Endothelial cell of umbilical vein (primary cell): Measurements from ENCODE around the gene STAT4. TPM values are rescaled to one million over a fixed set of nuclear protein-coding genes. Genes with fewer than 3 reads are reported as not detected.

Experiments
- BruUV-seq: library from RNA; stranded (reverse); fragments of 400-500 nt; replicated peaks from 2 replicates; lab custom pipeline; 2021; lab: Mats Ljungman, UMichigan
- CTCF ChIA-PET: fragments of 300-600, 350-600 bp; sonication (Branson Sonifier 250); formaldehyde crosslinking; loops from one replicate; lab custom pipeline; 2021; ENCODE audit warnings: antibody characterized with exemption, inconsistent platforms; lab: Charles Lee
- POLR2A ChIA-PET: fragments of 300-600, 350-600 bp; sonication (Branson Sonifier 250); formaldehyde crosslinking; loops from one replicate; lab custom pipeline; 2021; ENCODE audit warnings: antibody characterized with exemption, inconsistent platforms; lab: Charles Lee
- DNase-seq: peaks from one replicate; pipeline ENCODE4 v3.0.0-alpha.2; 2011; ENCODE audit warnings: low read depth, low spot score
- FAIRE-seq: peaks from 2 replicates; lab custom pipeline; 2011; peaks lifted over from hg19 to GRCh38; lab: Jason Lieb, UNC
- H2AFZ ChIP-seq: 2 replicates; pipeline ENCODE4 v1.6.0; 2012; ENCODE audit warnings: low read depth, low read length, control low read depth, inconsistent platforms
- H3K27ac ChIP-seq: 2 replicates; pipeline ENCODE4 v1.5.1; 2011; ENCODE audit warnings: low read depth, mild to moderate bottlenecking, control low read depth, low read length, moderate library complexity; ENCODE audit not compliant: insufficient read depth
- H3K27me3 ChIP-seq, 2 experiments: 2 replicates each; pipeline versions ENCODE4 v1.6.0 to v1.6.1; 2011; ENCODE audit warnings: low read length in 2 of 2, mixed read lengths in 1 of 2; ENCODE audit not compliant: control insufficient read depth in 2 of 2, insufficient read depth in 2 of 2
- H3K36me3 ChIP-seq, 2 experiments: 2 replicates in 1 of 2; 3 replicates in 1 of 2; pipeline ENCODE4 v1.5.1; 2011; ENCODE audit warnings: low read length in 2 of 2, mild to moderate bottlenecking in 1 of 2, moderate library complexity in 1 of 2; ENCODE audit not compliant: control insufficient read depth in 2 of 2, insufficient read depth in 2 of 2; ENCODE audit errors: extremely low read depth in 1 of 2
- H3K4me1 ChIP-seq: 3 replicates; pipeline ENCODE4 v1.5.1; 2011; ENCODE audit warnings: mild to moderate bottlenecking, low read length; ENCODE audit not compliant: control insufficient read depth, insufficient read depth; ENCODE audit errors: extremely low read depth
- H3K4me2 ChIP-seq: 2 replicates; pipeline ENCODE4 v1.6.1; 2011; ENCODE audit warnings: low read length, control low read depth, mixed read lengths; ENCODE audit not compliant: insufficient read depth
- H3K4me3 ChIP-seq, 3 experiments: fragments of 200-600 bp in 1 of 3; sonication (generic), shearing (Covaris generic) in 1 of 3; replicated peaks in 1 of 3; 2 replicates each; pipeline ENCODE4 v1.5.1; 2011 to 2016; ENCODE audit warnings: control low read depth in 3 of 3, low read length in 3 of 3, mild to moderate bottlenecking in 2 of 3, inconsistent platforms in 1 of 3, low read depth in 1 of 3, moderate library complexity in 1 of 3; ENCODE audit not compliant: insufficient read depth in 1 of 3
- H3K79me2 ChIP-seq: 2 replicates; pipeline ENCODE4 v1.6.0; 2012; ENCODE audit warnings: low read length, inconsistent platforms; ENCODE audit not compliant: control insufficient read depth, insufficient read depth
- H3K9ac ChIP-seq: replicated peaks from 2 replicates; pipeline ENCODE3; 2011; ENCODE audit warnings: low read length, control low read depth; ENCODE audit not compliant: insufficient read depth; ENCODE audit errors: extremely low read depth
- H3K9me1 ChIP-seq: replicated peaks from 3 replicates; pipeline ENCODE4 v1.6.0; 2011; ENCODE audit warnings: mild to moderate bottlenecking, low read length; ENCODE audit not compliant: control insufficient read depth, insufficient read depth; ENCODE audit errors: extremely low read depth
- H3K9me3 ChIP-seq: replicated peaks from 2 replicates; pipeline ENCODE4 v1.5.1; 2012; ENCODE audit warnings: low read length, inconsistent platforms; ENCODE audit not compliant: control insufficient read depth, insufficient read depth
- H4K20me1 ChIP-seq: replicated peaks from 2 replicates; pipeline ENCODE3; 2011; ENCODE audit warnings: mild to moderate bottlenecking, low read length; ENCODE audit not compliant: control insufficient read depth, insufficient read depth; ENCODE audit errors: extremely low read depth
- EZH2 ChIP-seq: IDR thresholded peaks from 2 replicates; pipeline ENCODE4 v1.6.1; 2012; ENCODE audit warnings: borderline replicate concordance, low read depth, mild to moderate bottlenecking, moderate library complexity, low read length, inconsistent platforms; ENCODE audit not compliant: severe bottlenecking
- FOS ChIP-seq: IDR thresholded peaks from 2 replicates; pipeline ENCODE4 v1.6.1; 2011; ENCODE audit warnings: mild to moderate bottlenecking, low read length, moderate library complexity, borderline replicate concordance; ENCODE audit not compliant: insufficient read depth
- GATA2 ChIP-seq: IDR thresholded peaks from 2 replicates; pipeline ENCODE4 v1.7.0; 2011; ENCODE audit warnings: low read depth, mild to moderate bottlenecking, moderate library complexity, mixed read lengths, low read length; ENCODE audit not compliant: insufficient read length, insufficient read depth
- JUN ChIP-seq: IDR thresholded peaks from 2 replicates; pipeline ENCODE4 v1.6.1; 2011; ENCODE audit warnings: borderline replicate concordance, low read depth; ENCODE audit not compliant: insufficient read length, insufficient read depth
- MYC ChIP-seq: IDR thresholded peaks from one replicate; pipeline ENCODE4 v1.6.1; 2011; ENCODE audit warnings: mild to moderate bottlenecking, low read depth, low read length
- POLR2A ChIP-seq: IDR thresholded peaks from 2 replicates; pipeline ENCODE4 v1.6.1; 2012; ENCODE audit warnings: low read depth, mild to moderate bottlenecking, control low read depth, low read length
- POLR2AphosphoS5 ChIP-seq: IDR thresholded peaks from 2 replicates; pipeline ENCODE4 v1.6.1; 2012; ENCODE audit warnings: low read depth, mild to moderate bottlenecking, control low read depth, low read length, moderate library complexity; ENCODE audit not compliant: insufficient read depth
- dilution Hi-C: fragments of 300-500 bp; cut with MboI; formaldehyde crosslinking; loops from one replicate; pipeline ENCODE4 v1.15.0; 2019; ENCODE audit warnings: low sequenced_read_pairs; ENCODE audit not compliant: extremely low pct_ligation_motif_present
- intact Hi-C: fragments of 100-400 bp; cut with micrococcal nuclease; formaldehyde crosslinking; loops from one replicate; pipeline ENCODE4 v1.10.0; 2022
- polyA plus RNA-seq, 4 experiments: library from polyadenylated mRNA; depleted of rRNA in 3 of 4; stranded (reverse) in 3 of 4; unstranded in 1 of 4; fragments of >200 nt; gene quantifications; 2 replicates each; pipeline versions ENCODE4 v1.2.1 to v1.2.3, GENCODE V29; 2011 to 2012; ENCODE audit warnings: missing spikeins in 1 of 4
- total RNA-seq: library from RNA; stranded (reverse); gene quantifications from 2 replicates; pipeline ENCODE4 v1.2.3, GENCODE V29; 2021
- TF ChIP-seq, protein P1 (sequence below), 2 donors: IDR thresholded peaks; 1 replicate in 1 of 2; 2 replicates in 1 of 2; pipeline ENCODE4 v1.5.1; 2011; ENCODE audit warnings: low read length in 2 of 2, mild to moderate bottlenecking in 2 of 2, moderate library complexity in 2 of 2, control low read depth in 1 of 2, inconsistent platforms in 1 of 2, low read depth in 1 of 2; ENCODE audit not compliant: insufficient read depth in 1 of 2; ENCODE audit errors: extremely low read depth in 1 of 2
- TF ChIP-seq, protein P2 (sequence below): IDR thresholded peaks from 2 replicates; pipeline ENCODE4 v1.6.1; 2011; ENCODE audit not compliant: insufficient read depth, insufficient read length

Gene STAT4
- total and polyA plus RNA-seq, 2 donors (not counting 3 experiments of a cell fraction or from before 2014, with no cell fraction given) = 0.46 to 1.2 TPM

DNA sequence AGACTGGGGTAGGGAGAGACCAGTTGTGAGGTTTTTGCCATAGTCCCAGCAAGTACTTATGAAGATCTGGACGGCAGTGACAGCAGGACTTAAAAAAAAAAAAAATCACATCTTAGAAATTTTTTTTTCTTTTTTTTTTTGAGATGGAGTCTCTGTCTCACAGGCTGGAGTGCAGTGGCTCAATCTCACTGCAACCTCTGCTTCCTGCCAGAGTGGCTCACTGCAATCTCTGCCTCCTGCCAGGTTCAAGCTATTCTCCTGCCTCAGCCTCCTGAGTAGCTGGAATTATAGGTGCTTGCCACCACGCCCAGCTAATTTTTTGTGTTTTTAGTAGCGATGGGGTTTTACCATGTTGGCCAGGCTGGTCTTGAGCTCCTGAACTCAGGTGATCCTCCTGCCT, 22.4 kb upstream of the STAT4 start:
- Histone ChIP-seq H3K9me1 (no peaks in the 10 kb centered on the region), H4K20me1 (no peaks in the 10 kb centered on the region), H3K4me3 (no peak overlapping the region), H3K4me1 (peaks cover 9% of the 10 kb centered on the region), H3K9me3 (no peaks in the 10 kb centered on the region), H3K9ac (no peak overlapping the region), H3K79me2 (no peaks in the 10 kb centered on the region), H3K4me2 (no peak overlapping the region), H3K36me3 (no peaks in the 10 kb centered on the region), H3K27me3 (no peaks in the 10 kb centered on the region), H3K27ac (no peak overlapping the region), H2AFZ (no peak overlapping the region)
- BruUV-seq = no TSS peak
- TF ChIP-seq EZH2 = no peak
- TF ChIP-seq POLR2A = no peak
- TF ChIP-seq, protein P1, sequence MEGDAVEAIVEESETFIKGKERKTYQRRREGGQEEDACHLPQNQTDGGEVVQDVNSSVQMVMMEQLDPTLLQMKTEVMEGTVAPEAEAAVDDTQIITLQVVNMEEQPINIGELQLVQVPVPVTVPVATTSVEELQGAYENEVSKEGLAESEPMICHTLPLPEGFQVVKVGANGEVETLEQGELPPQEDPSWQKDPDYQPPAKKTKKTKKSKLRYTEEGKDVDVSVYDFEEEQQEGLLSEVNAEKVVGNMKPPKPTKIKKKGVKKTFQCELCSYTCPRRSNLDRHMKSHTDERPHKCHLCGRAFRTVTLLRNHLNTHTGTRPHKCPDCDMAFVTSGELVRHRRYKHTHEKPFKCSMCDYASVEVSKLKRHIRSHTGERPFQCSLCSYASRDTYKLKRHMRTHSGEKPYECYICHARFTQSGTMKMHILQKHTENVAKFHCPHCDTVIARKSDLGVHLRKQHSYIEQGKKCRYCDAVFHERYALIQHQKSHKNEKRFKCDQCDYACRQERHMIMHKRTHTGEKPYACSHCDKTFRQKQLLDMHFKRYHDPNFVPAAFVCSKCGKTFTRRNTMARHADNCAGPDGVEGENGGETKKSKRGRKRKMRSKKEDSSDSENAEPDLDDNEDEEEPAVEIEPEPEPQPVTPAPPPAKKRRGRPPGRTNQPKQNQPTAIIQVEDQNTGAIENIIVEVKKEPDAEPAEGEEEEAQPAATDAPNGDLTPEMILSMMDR (IDR thresholded peaks at IDR 0.05; ENCODE audit: extremely low read depth in 1 of 2, insufficient read depth in 1 of 2, low read depth in 1 of 2, low read length in 2 of 2) = no peak
- TF ChIP-seq GATA2 = no peak
- no peak for TF ChIP-seq POLR2AphosphoS5
- TF ChIP-seq MYC = no peak
- no peak for TF ChIP-seq FOS
- TF ChIP-seq, protein P2, sequence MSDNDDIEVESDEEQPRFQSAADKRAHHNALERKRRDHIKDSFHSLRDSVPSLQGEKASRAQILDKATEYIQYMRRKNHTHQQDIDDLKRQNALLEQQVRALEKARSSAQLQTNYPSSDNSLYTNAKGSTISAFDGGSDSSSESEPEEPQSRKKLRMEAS = no peak
- TF ChIP-seq JUN = no peak
- intact Hi-C loops (no loop called here), dilution Hi-C loops (no loop called here)
- POLR2A ChIA-PET = no interaction called here
- DNase-seq (no peak), FAIRE-seq (no peak)
- CTCF ChIA-PET = interaction anchor here (1.1 to 3.7 kb wide), 5 partner anchors 17 to 352 kb away, joined by 3 to 20 read pairs (median 7); no protein-coding TSS in a partner anchor
